HepG2 (cell line): Measurements from ENCODE around the gene TPTE2. TPM values are rescaled to one million over a fixed set of nuclear protein-coding genes. Genes with fewer than 3 reads are reported as not detected.

Experiments used
- ETV5 ChIP-seq: IDR thresholded peaks from 2 replicates; pipeline ENCODE4 v1.6.1; 2018; ENCODE audit warnings: missing biosample characterization, missing genetic modification reagents, inconsistent platforms, borderline replicate concordance
- FIP1L1 ChIP-seq: fragments of 200-400 bp; formaldehyde crosslinking; IDR thresholded peaks from 2 replicates; pipeline ENCODE4 v1.6.1; 2018; ENCODE audit warnings: low read depth, mild to moderate bottlenecking, low read length, moderate library complexity, borderline replicate concordance; ENCODE audit not compliant: insufficient read depth
- FOXM1 ChIP-seq: sonication (generic); formaldehyde crosslinking; IDR thresholded peaks from 2 replicates; pipeline ENCODE4 v1.5.0; 2020; ENCODE audit warnings: missing genetic modification reagents
- GMEB1 ChIP-seq: sonication (generic); formaldehyde crosslinking; IDR thresholded peaks from 2 replicates; pipeline ENCODE4 v1.5.1; 2020; ENCODE audit warnings: missing genetic modification reagents, mild to moderate bottlenecking, borderline replicate concordance
- HNRNPH1 ChIP-seq: fragments of 200-400 bp; formaldehyde crosslinking; optimal IDR thresholded peaks from 2 replicates; pipeline ENCODE3; 2017; ENCODE audit warnings: mild to moderate bottlenecking, low read depth, low read length
- HOXA9 ChIP-seq: sonication (generic); formaldehyde crosslinking; IDR thresholded peaks from 2 replicates; pipeline ENCODE4 v1.8.1; 2022; ENCODE audit warnings: missing genetic modification reagents, mild to moderate bottlenecking, moderate library complexity, borderline replicate concordance
- IRX3 ChIP-seq: sonication (generic); formaldehyde crosslinking; IDR thresholded peaks from 2 replicates; pipeline ENCODE4 v1.8.1; 2023; ENCODE audit warnings: mild to moderate bottlenecking, low read depth, missing genetic modification reagents, borderline replicate concordance
- LBX2 ChIP-seq: sonication (generic); formaldehyde crosslinking; IDR thresholded peaks from 2 replicates; pipeline ENCODE4 v1.5.0; 2020; ENCODE audit warnings: missing genetic modification reagents, mild to moderate bottlenecking, borderline replicate concordance
- MAX ChIP-seq: IDR thresholded peaks from 2 replicates; pipeline ENCODE4 v1.6.1; 2012; ENCODE audit warnings: inconsistent platforms
- MIER3 ChIP-seq: IDR thresholded peaks from 2 replicates; pipeline ENCODE4 v1.6.1; 2016; ENCODE audit warnings: missing compliant biosample characterization, borderline replicate concordance
- NCOA2 ChIP-seq: sonication (generic); formaldehyde crosslinking; IDR thresholded peaks from 2 replicates; pipeline ENCODE4 v1.8.0; 2022; ENCODE audit warnings: inconsistent platforms
- PATZ1 ChIP-seq: sonication (generic); formaldehyde crosslinking; IDR thresholded peaks from 2 replicates; pipeline ENCODE4 v1.4.0; 2020; ENCODE audit warnings: missing genetic modification reagents
- RXRA ChIP-seq: sonication (generic); formaldehyde crosslinking; IDR thresholded peaks from 2 replicates; pipeline ENCODE4 v1.5.1; 2020; ENCODE audit warnings: missing genetic modification reagents
- TP53 ChIP-seq: sonication (generic); formaldehyde crosslinking; conservative IDR thresholded peaks from 2 replicates; pipeline ENCODE4 v1.4.0; 2020; ENCODE audit warnings: missing genetic modification reagents
- ZMAT3 ChIP-seq: sonication (generic); formaldehyde crosslinking; conservative IDR thresholded peaks from 2 replicates; pipeline ENCODE4 v1.7.0; 2021; ENCODE audit warnings: missing genetic modification reagents
- ZNF441 ChIP-seq: sonication (generic); formaldehyde crosslinking; IDR thresholded peaks from 2 replicates; pipeline ENCODE4 v1.7.0; 2021; ENCODE audit warnings: missing genetic modification reagents, borderline replicate concordance
- ZNF484 ChIP-seq: sonication (generic); formaldehyde crosslinking; IDR thresholded peaks from 2 replicates; pipeline ENCODE4 v1.5.1; 2020; ENCODE audit warnings: mild to moderate bottlenecking, low read depth, missing genetic modification reagents, borderline replicate concordance
- ZNF510 ChIP-seq: sonication (generic); formaldehyde crosslinking; IDR thresholded peaks from 2 replicates; pipeline ENCODE4 v1.4.0; 2020; ENCODE audit warnings: low read depth, mild to moderate bottlenecking, missing genetic modification reagents
- ZNF607 ChIP-seq: sonication (generic); formaldehyde crosslinking; IDR thresholded peaks from 2 replicates; pipeline ENCODE4 v1.5.1; 2020; ENCODE audit warnings: missing genetic modification reagents, mild to moderate bottlenecking, borderline replicate concordance
- ZNF644 ChIP-seq: IDR thresholded peaks from 2 replicates; pipeline ENCODE4 v1.6.1; 2016; ENCODE audit warnings: low read depth
- ZNF652 ChIP-seq: IDR thresholded peaks from 2 replicates; pipeline ENCODE4 v1.6.1; 2016; ENCODE audit warnings: low read depth, borderline replicate concordance
- ZNF710 ChIP-seq: sonication (generic); formaldehyde crosslinking; IDR thresholded peaks from 2 replicates; pipeline ENCODE4 v1.5.0; 2020; ENCODE audit warnings: mild to moderate bottlenecking, missing genetic modification reagents, borderline replicate concordance
- ZNF816 ChIP-seq: sonication (generic); formaldehyde crosslinking; IDR thresholded peaks from 2 replicates; pipeline ENCODE4 v1.8.0; 2022; ENCODE audit warnings: missing genetic modification reagents, mild to moderate bottlenecking, borderline replicate concordance
- polyA plus RNA-seq, 8 experiments: library from polyadenylated mRNA; depleted of rRNA in 3 of 8; stranded (reverse) in 7 of 8; unstranded in 1 of 8; fragments of >200 nt; fragmentation: Illumina TruSeq in 4 of 8; extraction: Trizol in 4 of 8; gene quantifications; 2 replicates each; pipeline versions ENCODE4 v1.2.1 to v1.2.3, GENCODE V29; 2011 to 2016; ENCODE audit warnings: low read depth in 4 of 8, missing spikeins in 1 of 8, mixed read lengths in 1 of 8; ENCODE audit not compliant: insufficient read depth in 1 of 8
- total RNA-seq, 5 experiments: library from RNA; depleted of rRNA; stranded (reverse); fragments of >200 nt; fragmentation: Illumina TruSeq; extraction: Trizol; gene quantifications; 2 replicates each; pipeline ENCODE4 v1.2.3, GENCODE V29; 2016; ENCODE audit warnings: low read depth in 1 of 5

Gene TPTE2
- total and polyA plus RNA-seq, 2 of the 13 experiments (the other 11 are each of a cell fraction or from before 2014, with no cell fraction given) = 0.07 TPM; not detected in 1

- no peak for TF ChIP-seq HOXA9 (CRISPR knock-in tag)
- peak; percentile 91 for TF ChIP-seq ETV5 (CRISPR knock-in tag)
- no peak for TF ChIP-seq ZNF484 (CRISPR knock-in tag)
- TF ChIP-seq RXRA = peak; percentile 79; the same call in 1 of the 2 replicates
- no peak; the same call in 1 of the 2 replicates for TF ChIP-seq ZMAT3
- no peak for TF ChIP-seq ZNF816 (CRISPR knock-in tag)
- no peak for TF ChIP-seq HNRNPH1
- TF ChIP-seq LBX2 (CRISPR knock-in tag) = no peak
- TF ChIP-seq ZNF710 (CRISPR knock-in tag) = peak; percentile 99
- 0 out of 2 replicates have a peak, but pooled peaks have one; percentile 28 for TF ChIP-seq ZNF607 (CRISPR knock-in tag)
- TF ChIP-seq FIP1L1 = no peak
- no peak for TF ChIP-seq ZNF652
- 0 out of 2 replicates have a peak, but pooled peaks have one; percentile 33 for TF ChIP-seq ZNF441 (CRISPR knock-in tag)
- TF ChIP-seq IRX3 (CRISPR knock-in tag) = no peak
- TF ChIP-seq GMEB1 (CRISPR knock-in tag) = no peak
- TF ChIP-seq TP53 (CRISPR knock-in tag) = no peak
- TF ChIP-seq MAX = peak; percentile 60
- peak; percentile 66 for TF ChIP-seq PATZ1 (CRISPR knock-in tag)
- TF ChIP-seq FOXM1 (CRISPR knock-in tag) = no peak
- TF ChIP-seq ZNF644 (CRISPR knock-in tag) = peak; percentile 96
- peak; percentile 95 for TF ChIP-seq NCOA2 (CRISPR knock-in tag)
- TF ChIP-seq ZNF510 (CRISPR knock-in tag) = no peak
- peak; percentile 72; the same call in 1 of the 2 replicates for TF ChIP-seq MIER3 (CRISPR knock-in tag)
Observed at GRCh38 chr13:19596960-19597361, 35.6 kb upstream of the TPTE2 start (continued).
